MCF 10A (cell line): ENCODE measurements around the gene L2HGDH. TPM values are rescaled to one million over a fixed set of nuclear protein-coding genes. Genes with fewer than 3 reads are reported as not detected.

Source experiments
- BruUV-seq: library from RNA; stranded (reverse); fragments of 400-500 nt; replicated peaks from 2 replicates; lab custom pipeline; 2021; lab: Mats Ljungman, UMichigan
- CTCF ChIA-PET: fragments of 300-600 bp; sonication (Branson Sonifier 250); formaldehyde crosslinking; extraction: SDS; loops from one replicate; lab custom pipeline; 2021; ENCODE audit warnings: antibody characterized with exemption, inconsistent platforms; lab: Yijun Ruan, JAX
- POLR2A ChIA-PET: fragments of 300-600, 350-650 bp; sonication (Branson Sonifier 250); formaldehyde crosslinking; extraction: SDS; loops from one replicate; lab custom pipeline; 2020; ENCODE audit warnings: antibody characterized with exemption, inconsistent platforms; lab: Yijun Ruan, JAX
- DNase-seq: peaks from one replicate; pipeline ENCODE4 v3.0.0-alpha.2; 2018; ENCODE audit not compliant: unreplicated experiment
- H3K27ac Mint-ChIP-seq: one replicate; pipeline ENCODE4 v1.8.0; 2022; ENCODE audit warnings: mild to moderate bottlenecking, low read depth, mixed read lengths; ENCODE audit not compliant: unreplicated experiment
- H3K27me3 Mint-ChIP-seq: one replicate; pipeline ENCODE4 v1.8.0; 2022; ENCODE audit warnings: mixed read lengths; ENCODE audit not compliant: insufficient read depth, unreplicated experiment
- H3K36me3 Mint-ChIP-seq: one replicate; pipeline ENCODE4 v1.8.0; 2022; ENCODE audit warnings: mild to moderate bottlenecking, moderate library complexity, mixed read lengths; ENCODE audit not compliant: insufficient read depth, unreplicated experiment
- H3K4me1 Mint-ChIP-seq: one replicate; pipeline ENCODE4 v1.8.0; 2022; ENCODE audit warnings: mixed read lengths; ENCODE audit not compliant: insufficient read depth, unreplicated experiment
- H3K4me3 Mint-ChIP-seq: one replicate; pipeline ENCODE4 v1.8.0; 2022; ENCODE audit warnings: mild to moderate bottlenecking, moderate library complexity, mixed read lengths; ENCODE audit not compliant: unreplicated experiment
- H3K9me3 Mint-ChIP-seq: one replicate; pipeline ENCODE4 v1.8.0; 2022; ENCODE audit warnings: mixed read lengths; ENCODE audit not compliant: unreplicated experiment
- intact Hi-C: fragments of 100-400 bp; cut with micrococcal nuclease; formaldehyde crosslinking; loops from 2 replicates; pipeline ENCODE4 v1.14.1; 2022
- total RNA-seq: library from RNA; stranded (reverse); gene quantifications from 2 replicates; pipeline ENCODE4 v1.2.3, GENCODE V29; 2022
- TF ChIP-seq, protein P1 (sequence below): fragments of 200-600 bp; IDR thresholded peaks from one replicate; pipeline ENCODE4 v1.8.0; 2022; ENCODE audit warnings: antibody characterized with exemption, mild to moderate bottlenecking; ENCODE audit not compliant: unreplicated experiment

L2HGDH gene
- total RNA-seq, 1 experiment from 2014 or later = 7.9 TPM

DNA sequence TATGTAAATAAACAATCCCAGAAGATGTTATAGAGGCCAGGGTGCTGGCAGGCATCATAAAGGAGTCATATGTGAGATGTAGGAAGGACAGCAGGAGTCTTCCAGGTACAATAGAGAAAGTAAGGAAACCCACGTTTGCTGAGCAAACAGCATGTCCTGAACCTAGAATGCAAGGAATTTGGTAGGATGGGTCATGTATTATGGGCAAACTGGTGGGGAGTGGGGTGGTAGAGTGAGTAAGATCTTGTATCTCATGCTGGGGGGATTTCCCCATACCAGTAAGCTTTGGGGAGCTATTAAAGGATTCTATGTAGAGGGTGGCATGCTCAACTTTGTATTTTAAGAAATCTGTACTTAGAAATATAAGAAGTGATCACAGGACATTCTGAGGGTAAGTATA, 43.7 kb upstream of the L2HGDH start:
- H3K9me3 Mint-ChIP-seq = no peaks in the 10 kb centered on the region
- BruUV-seq = no TSS peak
- H3K27me3 Mint-ChIP-seq = no peaks in the 10 kb centered on the region
- ChIA-PET CTCF (interaction anchor here (0.6 to 0.8 kb wide), 2 partner anchors 8 to 29 kb away, joined by 3 read pairs; no protein-coding TSS in a partner anchor), POLR2A (no interaction called here)
- H3K27ac Mint-ChIP-seq = no peak overlapping the region
- TF ChIP-seq, protein P1, sequence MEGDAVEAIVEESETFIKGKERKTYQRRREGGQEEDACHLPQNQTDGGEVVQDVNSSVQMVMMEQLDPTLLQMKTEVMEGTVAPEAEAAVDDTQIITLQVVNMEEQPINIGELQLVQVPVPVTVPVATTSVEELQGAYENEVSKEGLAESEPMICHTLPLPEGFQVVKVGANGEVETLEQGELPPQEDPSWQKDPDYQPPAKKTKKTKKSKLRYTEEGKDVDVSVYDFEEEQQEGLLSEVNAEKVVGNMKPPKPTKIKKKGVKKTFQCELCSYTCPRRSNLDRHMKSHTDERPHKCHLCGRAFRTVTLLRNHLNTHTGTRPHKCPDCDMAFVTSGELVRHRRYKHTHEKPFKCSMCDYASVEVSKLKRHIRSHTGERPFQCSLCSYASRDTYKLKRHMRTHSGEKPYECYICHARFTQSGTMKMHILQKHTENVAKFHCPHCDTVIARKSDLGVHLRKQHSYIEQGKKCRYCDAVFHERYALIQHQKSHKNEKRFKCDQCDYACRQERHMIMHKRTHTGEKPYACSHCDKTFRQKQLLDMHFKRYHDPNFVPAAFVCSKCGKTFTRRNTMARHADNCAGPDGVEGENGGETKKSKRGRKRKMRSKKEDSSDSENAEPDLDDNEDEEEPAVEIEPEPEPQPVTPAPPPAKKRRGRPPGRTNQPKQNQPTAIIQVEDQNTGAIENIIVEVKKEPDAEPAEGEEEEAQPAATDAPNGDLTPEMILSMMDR = no peak
- intact Hi-C loops = no loop called here
- DNase-seq = no peak
- peaks cover under 1% of the 10 kb centered on the region for H3K4me1 Mint-ChIP-seq
- no peak overlapping the region for H3K4me3 Mint-ChIP-seq
- H3K36me3 Mint-ChIP-seq = peaks cover 6% of the 10 kb centered on the region

DNA sequence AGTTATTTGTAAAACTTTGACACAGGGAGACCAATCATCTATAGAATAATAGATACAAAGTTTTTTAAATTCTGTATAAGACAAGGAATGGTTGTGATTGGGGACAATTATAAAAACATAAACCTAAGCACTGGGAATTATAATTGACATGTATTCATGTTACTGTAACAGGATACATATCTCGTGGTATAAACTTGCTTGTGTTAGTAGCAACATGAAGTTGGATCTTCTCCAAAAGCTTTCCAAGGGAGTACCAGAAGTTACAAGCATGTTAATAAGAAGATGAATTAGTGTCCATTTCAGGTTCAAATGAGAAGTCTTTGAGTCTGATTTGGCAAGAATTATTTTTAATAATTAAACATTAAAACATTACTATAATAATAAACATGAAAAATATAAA, 42.5 kb upstream of the L2HGDH start:
- H3K4me1 Mint-ChIP-seq = no peaks in the 10 kb centered on the region
- no peaks in the 10 kb centered on the region for H3K27me3 Mint-ChIP-seq
- BruUV-seq = no TSS peak
- H3K36me3 Mint-ChIP-seq = peaks cover 6% of the 10 kb centered on the region
- CTCF ChIA-PET = interaction anchor here (1.2 kb wide), 1 partner anchor 35 kb away, joined by 4 read pairs; no protein-coding TSS in a partner anchor
- H3K4me3 Mint-ChIP-seq = no peak overlapping the region
- intact Hi-C loops = no loop called here
- TF ChIP-seq, protein P1 = no peak
- DNase-seq = no peak
- POLR2A ChIA-PET = interaction anchor here (0.7 kb wide), 1 partner anchor 74 kb away, joined by 3 read pairs; no protein-coding TSS in a partner anchor
- no peaks in the 10 kb centered on the region for H3K9me3 Mint-ChIP-seq
- H3K27ac Mint-ChIP-seq = no peak overlapping the region

DNA sequence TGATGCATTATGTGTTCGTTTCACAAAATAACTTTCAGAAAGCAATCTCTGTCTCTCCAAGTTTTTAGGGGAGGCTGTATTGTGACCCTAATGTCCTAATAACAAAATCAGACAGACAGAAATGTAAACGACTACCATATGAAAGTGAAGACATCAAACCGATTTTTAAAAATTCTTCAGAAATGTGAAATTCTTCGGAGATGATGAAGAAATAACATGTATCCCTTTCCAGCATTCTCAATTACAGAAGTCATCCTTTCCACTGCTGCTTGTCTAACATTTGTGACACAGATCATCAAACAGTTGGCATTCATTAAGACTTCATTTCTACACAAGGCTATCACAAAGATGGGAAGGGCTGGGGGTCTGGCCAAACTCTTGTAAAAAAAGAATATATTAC, 41.1 kb upstream of the L2HGDH start:
- peaks cover 6% of the 10 kb centered on the region for H3K36me3 Mint-ChIP-seq
- intact Hi-C loops = no loop called here
- TF ChIP-seq, protein P1 = no peak
- no peaks in the 10 kb centered on the region for H3K4me1 Mint-ChIP-seq
- H3K27me3 Mint-ChIP-seq = no peaks in the 10 kb centered on the region
- H3K9me3 Mint-ChIP-seq = no peaks in the 10 kb centered on the region
- H3K27ac Mint-ChIP-seq = no peak overlapping the region
- no peak overlapping the region for H3K4me3 Mint-ChIP-seq
- no peak for DNase-seq
- CTCF ChIA-PET = interaction anchor here (1.2 kb wide), 1 partner anchor 33 kb away, joined by 4 read pairs; no protein-coding TSS in a partner anchor
- no TSS peak for BruUV-seq
- POLR2A ChIA-PET = interaction anchor here (0.6 kb wide), 1 partner anchor 267 kb away, joined by 3 read pairs; no protein-coding TSS in a partner anchor

DNA sequence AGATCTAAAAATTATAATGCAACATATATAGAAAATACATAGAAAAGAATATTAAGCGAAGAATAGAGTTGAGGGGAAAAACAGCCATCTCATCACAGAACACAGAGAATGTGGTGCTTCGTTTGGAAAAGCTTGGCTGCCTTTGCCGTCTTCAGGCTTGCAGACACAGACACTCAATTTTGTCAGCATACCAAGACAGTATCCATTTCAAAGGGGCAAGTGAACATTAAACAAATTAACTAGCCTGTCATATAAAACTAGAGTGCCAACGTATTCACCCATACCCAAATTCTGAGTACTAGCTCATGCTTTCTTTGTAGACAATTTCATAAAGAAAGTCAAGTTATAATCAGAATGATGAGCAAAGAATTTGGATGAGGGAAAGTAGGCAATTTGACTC, 40.6 kb upstream of the L2HGDH start:
- DNase-seq = no peak
- H3K27me3 Mint-ChIP-seq = no peaks in the 10 kb centered on the region
- no peaks in the 10 kb centered on the region for H3K9me3 Mint-ChIP-seq
- peaks cover 6% of the 10 kb centered on the region for H3K36me3 Mint-ChIP-seq
- TF ChIP-seq, protein P1 = no peak
- H3K27ac Mint-ChIP-seq = no peak overlapping the region
- H3K4me3 Mint-ChIP-seq = no peak overlapping the region
- no TSS peak for BruUV-seq
- CTCF ChIA-PET = no interaction called here
- peaks cover 3% of the 10 kb centered on the region for H3K4me1 Mint-ChIP-seq
- POLR2A ChIA-PET = no interaction called here
- intact Hi-C loops = no loop called here
